Motor neuron (in vitro differentiated cells): ENCODE data around the gene ASIC2. TPM values are rescaled to one million over a fixed set of nuclear protein-coding genes. Genes with fewer than 3 reads are reported as not detected.

Source experiments
- ATAC-seq, 8 experiments: fragments of 200-7000 bp; cut with Tn5 transposase; replicated peaks in 6 of 8; 2 replicates each; pipeline ENCODE4 v1.8.0; 2021; ENCODE audit warnings: mild to moderate bottlenecking in 8 of 8, moderate library complexity in 8 of 8
- H3K27ac ChIP-seq, 2 donors: fragments of 250-450 bp; sonication (Bioruptor Pico); 2 replicates each; pipeline ENCODE4 v1.9.0; 2021; ENCODE audit warnings: antibody characterized with exemption in 2 of 2, mild to moderate bottlenecking in 2 of 2, moderate library complexity in 1 of 2
- H3K4me1 ChIP-seq, 2 donors: fragments of 250-450 bp; sonication (Bioruptor Pico); replicated peaks in 1 of 2; 2 replicates each; pipeline ENCODE4 v1.6.1; 2021; ENCODE audit warnings: antibody characterized with exemption in 2 of 2, mild to moderate bottlenecking in 2 of 2, moderate library complexity in 1 of 2
- H3K4me3 ChIP-seq, 5 donors: fragments of 250-450 bp; sonication (Bioruptor Pico); 2 replicates each; pipeline ENCODE4 v1.9.0; 2021; ENCODE audit warnings: antibody characterized with exemption in 5 of 5, mild to moderate bottlenecking in 5 of 5, moderate library complexity in 4 of 5
- WGBS, 10 experiments: fragments of 450-650 bp; shearing (Covaris generic); methylation state at CpG; one replicate each; pipeline ENCODE4 v1.0.0; 2022; 5-methylcytosine and 5-hydroxymethylcytosine counted together
- in situ Hi-C, 9 experiments: fragments of 400-800 bp; cut with MboI; loops; one replicate each; pipeline ENCODE4 v1.15.0; 2021; ENCODE audit warnings: low sequenced_read_pairs in 9 of 9, low pct_unique_long_range_greater_than_20kb in 2 of 9; ENCODE audit not compliant: unreplicated experiment in 9 of 9
- total RNA-seq, 8 experiments: library from RNA; unstranded; fragments of 300-600 nt; gene quantifications; 2 replicates each; pipeline versions ENCODE4 v1.2.3 to v1.2.4, GENCODE V29; 2022

ASIC2 gene
- total RNA-seq, 8 experiments from 2014 or later, result 0.66 to 8.2 (median 1.8) TPM

DNA sequence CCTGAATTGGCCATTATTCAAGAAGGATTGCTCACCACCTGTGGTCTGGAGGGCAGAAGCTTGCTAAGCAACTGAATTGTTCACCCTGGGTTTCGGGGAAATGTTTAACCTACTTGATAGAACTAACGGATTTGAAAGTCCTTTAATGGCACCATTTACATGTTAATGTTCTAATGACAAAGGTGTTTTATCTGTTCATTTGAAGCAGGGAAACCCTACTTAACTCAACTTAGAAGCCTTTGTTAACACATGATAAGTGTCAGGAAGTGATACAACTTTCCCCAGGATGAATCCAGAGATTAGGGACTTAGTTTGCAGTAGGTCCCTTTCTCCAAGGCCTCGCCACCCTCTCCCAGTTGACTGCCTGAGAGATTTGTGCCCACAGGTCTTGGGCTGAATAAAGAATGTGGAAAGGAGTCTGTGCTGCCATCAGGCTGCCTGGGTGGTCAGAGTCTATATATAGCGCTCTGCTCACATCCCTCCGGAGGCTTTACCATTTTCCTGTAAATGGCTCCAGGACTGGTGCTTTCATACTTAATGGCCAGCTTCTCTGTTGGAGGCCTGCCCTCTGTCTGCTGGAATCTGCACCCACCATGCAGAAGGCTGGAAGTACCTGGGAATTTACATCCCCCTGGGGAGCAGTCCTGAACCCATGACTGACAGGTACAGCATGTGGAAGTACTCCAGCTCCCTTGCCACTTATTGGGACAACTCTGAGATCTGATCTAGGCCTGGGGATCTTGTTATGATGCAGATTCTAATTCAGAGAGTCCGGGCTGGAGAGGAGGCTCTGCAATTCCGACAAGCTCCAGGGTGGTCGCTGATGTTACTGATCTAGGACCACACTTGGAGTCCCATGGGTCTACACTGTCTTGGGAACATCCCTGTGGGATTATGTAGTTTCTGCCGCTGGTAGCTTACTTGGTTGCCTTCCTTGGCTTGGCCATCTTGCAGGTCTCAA lies 99.9 kb downstream of the ASIC2 start:
- in situ Hi-C loops, result no loop called here
- H3K27ac ChIP-seq, result no peak overlapping the region
- no peak overlapping the region for H3K4me3 ChIP-seq

DNA sequence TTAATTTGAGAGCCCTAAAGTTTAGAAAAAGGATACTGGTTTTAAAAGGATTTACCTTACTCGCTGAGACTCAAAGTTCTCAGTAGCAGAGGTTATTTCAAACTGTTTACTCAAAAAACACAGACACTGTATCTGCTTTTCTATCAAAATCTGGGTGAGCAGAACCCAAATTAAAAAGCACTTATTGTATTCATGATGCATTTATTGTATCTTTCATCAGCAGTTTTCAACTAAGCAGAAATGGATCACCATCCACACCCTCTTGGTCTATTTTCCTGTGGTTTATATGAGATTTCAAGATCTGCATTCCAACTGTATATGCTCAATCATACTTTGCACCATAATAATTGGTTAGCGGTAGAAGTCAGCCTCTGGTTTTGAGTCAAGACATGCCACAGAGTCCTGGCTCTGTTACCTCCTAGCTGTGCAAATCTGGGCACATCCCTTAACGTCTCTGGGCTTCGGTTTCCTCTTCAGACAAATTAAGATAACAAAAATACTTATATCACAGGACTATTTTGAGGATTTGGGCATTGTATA lies 109.5 kb downstream of the ASIC2 start:
- 33 to 95% (median 78%) methylated on average over 1 to 4 of the region's 4 CpGs; no CpG with 5 or more reads in 1 of the 10 experiments for WGBS, 10 experiments
- no peak for ATAC-seq
- Histone ChIP-seq H3K4me3 (no peak overlapping the region), H3K4me1 (no peaks in the 10 kb centered on the region), H3K27ac (no peak overlapping the region)
- in situ Hi-C loops, result no loop called here

More for the DNA sequence above, 99.9 kb downstream of the ASIC2 start:
- peak in 4 of 8 experiments; percentile 23 to 58 (median 36) for ATAC-seq
- 14 to 83% (median 43%) methylated on average over 1 to 6 of the region's 9 CpGs; no CpG with 5 or more reads in 2 of the 10 experiments for WGBS, 10 experiments
- no peaks in the 10 kb centered on the region for H3K4me1 ChIP-seq

DNA sequence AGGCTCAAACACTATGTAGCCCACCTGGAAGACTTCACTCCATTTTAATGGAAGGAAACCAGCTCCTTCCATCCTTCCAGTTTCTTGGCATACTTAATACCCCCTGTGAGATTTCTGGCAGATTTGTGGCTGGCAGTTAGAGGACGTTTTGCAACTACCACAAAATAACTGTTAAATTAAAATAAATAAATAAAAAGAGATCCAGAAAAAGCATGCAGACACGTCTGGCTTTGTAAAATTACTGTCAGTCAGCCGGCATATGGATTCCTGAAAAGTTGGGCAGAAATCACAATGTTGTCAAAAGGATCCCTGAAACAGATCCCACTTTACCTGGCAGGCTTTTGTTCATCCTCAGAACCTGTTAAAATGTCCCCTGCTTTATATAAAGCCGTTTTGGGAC lies 113.9 kb downstream of the ASIC2 start:
- in situ Hi-C loops, result no loop called here
- Histone ChIP-seq H3K27ac (no peak overlapping the region), H3K4me3 (no peak overlapping the region), H3K4me1 (no peaks in the 10 kb centered on the region)
- ATAC-seq, result no peak
- WGBS, 10 experiments, result 10 to 77% (median 34%) methylated on average over 1 to 4 of the region's 4 CpGs; no CpG with 5 or more reads in 2 of the 10 experiments

DNA sequence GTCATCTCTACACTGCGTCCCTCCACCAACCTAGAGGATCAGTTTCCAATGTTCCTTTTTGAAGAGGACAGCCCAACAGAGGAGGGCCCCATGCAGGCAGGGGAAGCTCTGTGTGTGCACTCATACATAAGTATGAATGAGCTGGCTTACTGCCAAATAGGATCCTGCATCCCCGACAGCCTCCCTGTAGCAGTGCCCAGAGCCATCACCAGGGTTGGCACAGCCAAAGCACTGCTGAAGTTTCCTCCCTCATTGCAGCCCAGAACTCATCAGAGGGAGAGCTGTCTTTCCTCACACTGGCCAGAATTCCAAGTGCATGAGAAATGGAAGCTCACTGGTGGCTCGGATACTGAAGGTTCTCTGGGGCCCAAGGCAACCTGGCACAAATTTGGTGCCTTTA lies 114.4 kb downstream of the ASIC2 start:
- WGBS, 10 experiments, result 10 to 100% (median 62%) methylated on average over 1 to 3 of the region's 3 CpGs; no CpG with 5 or more reads in 5 of the 10 experiments
- in situ Hi-C loops, result no loop called here

DNA sequence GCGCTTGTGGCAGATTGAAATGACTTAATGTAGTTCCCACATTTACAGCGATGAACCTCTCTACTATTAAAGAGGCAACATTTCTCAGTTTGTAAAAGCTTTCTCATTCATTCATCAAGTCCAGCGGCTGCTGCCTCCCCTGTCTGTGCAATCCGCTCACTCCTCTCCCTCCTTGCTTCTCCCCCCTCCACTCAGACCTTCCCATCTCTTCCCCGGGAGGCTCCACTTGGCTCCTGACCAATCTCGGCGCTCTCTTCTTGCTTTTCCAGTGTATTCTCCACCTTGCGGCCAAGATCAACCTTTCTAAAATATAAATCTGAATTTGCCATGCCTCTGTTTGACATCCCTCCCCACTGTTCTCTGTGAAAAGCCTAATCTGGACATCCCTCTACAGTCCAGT lies 117.5 kb downstream of the ASIC2 start:
- no peak overlapping the region for H3K27ac ChIP-seq
- WGBS, 10 experiments, result 37 to 82% (median 60%) methylated on average over 3 to 8 of the region's 8 CpGs
- H3K4me1 ChIP-seq, result peaks cover 0 to 4% of the 10 kb centered on the region in 2 donors
- no peak overlapping the region for H3K4me3 ChIP-seq
- in situ Hi-C loops, result no loop called here
- ATAC-seq, result peak in 5 of 8 experiments; percentile 21 to 93 (median 77)

More for the DNA sequence above, 114.4 kb downstream of the ASIC2 start:
- no peak overlapping the region for H3K4me3 ChIP-seq
- no peaks in the 10 kb centered on the region for H3K4me1 ChIP-seq
- no peak overlapping the region for H3K27ac ChIP-seq
- ATAC-seq, result peak in 1 of 8 experiments; percentile 37

DNA sequence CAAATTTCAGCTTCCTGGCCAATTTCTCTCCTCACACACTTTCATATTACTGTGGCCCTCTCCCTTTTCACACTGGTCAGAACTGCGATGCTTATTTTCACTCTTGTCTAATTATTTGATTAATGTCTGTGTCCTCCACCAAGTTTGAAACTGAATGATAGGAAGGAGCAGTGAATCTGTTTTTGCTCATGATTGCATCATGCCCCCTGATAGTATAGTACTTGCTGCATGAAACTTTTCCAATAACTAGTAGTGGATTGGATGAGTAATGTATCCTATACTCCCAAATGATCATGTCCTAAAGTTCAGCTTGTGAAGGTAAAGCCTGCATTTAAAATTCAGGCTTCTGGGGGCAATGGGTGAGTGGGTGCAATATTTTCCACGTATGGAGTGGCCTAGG lies 121.2 kb downstream of the ASIC2 start:
- no peak overlapping the region for H3K4me3 ChIP-seq
- peak in 2 of 8 experiments; percentile 13 to 19 for ATAC-seq
- H3K4me1 ChIP-seq, result peaks cover 0 to 4% of the 10 kb centered on the region in 2 donors
- no peak overlapping the region for H3K27ac ChIP-seq
- WGBS, 10 experiments, result 0 to 100% (median 67%) methylated on average over 1 to 2 of the region's 2 CpGs; no CpG with 5 or more reads in 5 of the 10 experiments
- in situ Hi-C loops, result no loop called here

DNA sequence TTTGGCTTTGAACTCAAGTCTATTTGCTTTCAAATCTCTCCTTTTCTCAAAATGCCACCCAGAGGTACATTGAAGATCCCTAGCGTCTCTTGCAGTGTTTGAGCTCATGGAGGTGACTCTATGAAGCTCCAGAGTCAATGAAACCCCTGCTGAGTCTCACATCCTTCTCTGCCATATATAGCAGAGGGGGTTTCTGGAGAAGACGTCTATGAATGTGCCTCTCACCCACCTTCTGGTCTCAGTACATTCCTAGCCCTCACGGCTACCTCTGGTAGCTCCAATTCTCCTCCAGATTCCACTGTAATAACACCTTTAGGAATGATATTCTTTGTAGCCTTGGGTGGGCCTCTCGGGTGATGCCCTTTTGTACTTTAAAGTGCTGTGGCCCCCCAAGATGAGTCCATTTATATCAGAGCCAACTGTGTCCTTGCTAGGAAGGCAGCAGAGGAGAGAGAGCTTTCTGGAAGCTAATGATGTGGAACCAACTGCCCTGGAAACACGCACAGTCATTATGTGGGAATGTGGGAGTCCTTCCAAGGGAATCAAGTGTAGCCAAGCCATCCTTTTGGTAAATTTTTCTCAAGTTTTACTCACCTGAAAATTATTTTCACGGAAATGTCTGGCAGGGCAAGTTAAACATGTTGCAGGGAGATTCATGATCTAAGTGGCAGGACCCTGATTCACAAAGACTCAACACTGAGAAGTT lies 123.4 kb downstream of the ASIC2 start:
- H3K27ac ChIP-seq, result no peak overlapping the region
- no peak overlapping the region for H3K4me3 ChIP-seq
- no peak for ATAC-seq
- WGBS, 10 experiments, result 0 to 90% (median 37%) methylated on average over 1 to 6 of the region's 6 CpGs
- in situ Hi-C loops, result no loop called here
- peaks cover 0 to 8% of the 10 kb centered on the region in 2 donors for H3K4me1 ChIP-seq

DNA sequence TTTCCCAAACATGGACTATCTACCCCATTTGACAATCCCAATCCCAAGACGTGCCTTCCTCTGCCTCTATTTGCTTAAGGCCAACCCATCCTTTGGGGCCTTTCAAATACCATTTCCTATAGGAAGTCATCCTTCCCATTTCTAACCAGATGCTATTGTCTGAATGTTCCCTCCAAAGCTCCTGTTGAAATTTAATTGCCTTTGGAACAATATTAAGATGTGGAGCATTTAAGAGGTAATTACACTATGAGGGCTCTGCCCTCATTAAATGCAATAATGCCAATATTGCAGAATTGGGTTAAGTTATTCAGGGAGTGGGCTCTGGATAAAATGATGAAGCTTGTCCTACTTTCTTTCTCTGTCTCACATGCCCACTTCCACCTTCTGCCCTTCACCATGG lies 125.4 kb downstream of the ASIC2 start:
- no peak overlapping the region for H3K4me3 ChIP-seq
- peaks cover 0 to 14% of the 10 kb centered on the region in 2 donors for H3K4me1 ChIP-seq
- whole genome bisulfite sequencing, 10 experiments, result 30 to 100% (median 63%) methylated on average over 1 of the region's 1 CpG; no CpG with 5 or more reads in 6 of the 10 experiments
- in situ Hi-C loops, result no loop called here
- H3K27ac ChIP-seq, result no peak overlapping the region
- no peak for ATAC-seq

DNA sequence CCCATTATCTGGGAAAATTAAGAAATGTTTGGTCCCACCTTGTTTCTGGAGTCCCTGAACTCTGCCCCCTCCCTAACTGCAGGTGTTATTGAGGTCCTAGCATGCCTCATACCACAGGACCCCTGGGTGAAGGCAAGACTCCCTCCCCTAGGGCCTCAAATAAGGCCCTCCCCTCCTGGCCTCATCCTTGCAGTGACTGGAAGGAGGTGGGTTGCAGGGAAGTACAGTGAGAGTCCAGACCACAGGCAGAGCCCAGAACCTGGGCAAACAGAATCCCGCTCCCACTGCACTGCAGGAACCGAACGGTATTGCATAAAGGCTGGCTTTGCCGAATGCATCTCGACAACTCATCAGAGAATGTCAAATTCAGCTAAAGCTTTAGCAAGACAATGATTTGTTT lies 126.6 kb downstream of the ASIC2 start:
- no peak for ATAC-seq
- in situ Hi-C loops, result no loop called here
- 20 to 92% (median 74%) methylated on average over 1 to 5 of the region's 5 CpGs; no CpG with 5 or more reads in 3 of the 10 experiments for WGBS, 10 experiments
- Histone ChIP-seq H3K4me1 (peaks cover 0 to 10% of the 10 kb centered on the region in 2 donors), H3K4me3 (no peak overlapping the region), H3K27ac (no peak overlapping the region)

DNA sequence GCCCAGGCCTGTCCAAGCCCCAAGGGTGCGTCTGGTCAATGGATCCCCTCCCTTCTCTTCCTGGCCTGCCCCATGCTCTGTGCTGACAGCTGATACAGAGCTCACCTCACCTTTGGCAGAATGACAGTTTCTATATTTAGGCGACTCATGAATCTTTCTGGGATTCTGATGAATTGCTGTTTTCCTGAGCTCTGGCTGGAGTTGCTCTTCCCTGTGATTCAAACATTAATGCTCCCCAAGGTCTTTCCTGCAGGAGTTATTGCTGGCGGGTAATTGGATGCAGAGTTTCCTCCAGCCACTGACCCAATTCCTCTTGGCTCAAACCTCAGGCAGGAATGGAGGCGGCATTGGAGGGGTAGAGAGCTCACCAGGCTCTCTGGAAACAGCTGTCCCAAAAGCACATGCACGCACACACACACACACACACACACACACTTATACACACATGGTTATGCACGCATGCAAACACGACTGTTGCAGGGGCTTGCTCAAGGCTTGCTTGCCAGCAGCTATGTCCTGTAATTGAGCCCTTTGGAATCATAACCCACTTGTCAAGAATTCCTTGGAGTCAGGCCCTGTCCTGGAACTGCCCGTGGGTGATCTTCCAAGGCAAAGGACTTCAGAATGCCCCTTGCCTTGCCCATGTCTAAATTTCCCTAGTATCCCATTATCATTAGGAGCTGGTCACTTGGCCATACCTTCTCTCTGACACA lies 128.8 kb downstream of the ASIC2 start:
- in situ Hi-C loops, result no loop called here
- Histone ChIP-seq H3K4me3 (no peak overlapping the region), H3K27ac (no peak overlapping the region), H3K4me1 (peaks cover 0 to 10% of the 10 kb centered on the region in 2 donors)
- ATAC-seq, result peak in 7 of 8 experiments; percentile 32 to 94 (median 75)
- 0 to 84% (median 35%) methylated on average over 1 to 7 of the region's 8 CpGs; no CpG with 5 or more reads in 3 of the 10 experiments for WGBS, 10 experiments

DNA sequence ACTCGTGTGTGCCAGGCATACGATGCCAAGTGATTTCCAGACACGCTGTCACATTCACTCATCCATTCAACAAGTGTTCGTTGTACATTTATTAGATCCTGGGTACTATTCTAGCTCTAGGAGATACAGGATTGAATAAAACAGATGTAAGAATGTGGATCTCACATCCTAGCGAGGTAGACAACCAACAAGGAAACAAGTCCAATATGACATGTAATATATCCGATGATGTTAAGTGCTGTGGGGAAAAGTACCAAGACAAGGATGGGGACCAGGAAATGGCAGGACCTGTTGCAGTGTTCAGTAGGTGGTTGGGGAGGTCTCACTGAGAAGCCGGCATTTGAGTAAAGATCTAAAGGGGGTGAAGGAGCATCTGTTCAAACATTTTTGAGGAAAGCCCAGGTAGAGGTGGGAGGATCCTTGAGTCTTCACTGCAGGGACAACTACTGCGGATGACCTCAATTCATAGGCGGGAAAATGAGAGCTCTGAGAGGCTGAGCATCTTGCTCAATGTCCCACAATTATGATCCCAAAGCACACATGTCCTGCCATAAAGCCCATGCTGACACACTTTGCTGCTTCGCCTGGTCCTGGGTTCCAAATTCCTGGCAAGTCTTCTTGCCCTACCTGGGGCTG lies 129.4 kb downstream of the ASIC2 start:
- 42 to 100% (median 66%) methylated on average over 1 to 9 of the region's 10 CpGs for WGBS, 10 experiments
- no peak overlapping the region for H3K4me3 ChIP-seq
- no peak overlapping the region for H3K27ac ChIP-seq
- H3K4me1 ChIP-seq, result peaks cover 0 to 10% of the 10 kb centered on the region in 2 donors
- in situ Hi-C loops, result no loop called here
- ATAC-seq, result no peak

DNA sequence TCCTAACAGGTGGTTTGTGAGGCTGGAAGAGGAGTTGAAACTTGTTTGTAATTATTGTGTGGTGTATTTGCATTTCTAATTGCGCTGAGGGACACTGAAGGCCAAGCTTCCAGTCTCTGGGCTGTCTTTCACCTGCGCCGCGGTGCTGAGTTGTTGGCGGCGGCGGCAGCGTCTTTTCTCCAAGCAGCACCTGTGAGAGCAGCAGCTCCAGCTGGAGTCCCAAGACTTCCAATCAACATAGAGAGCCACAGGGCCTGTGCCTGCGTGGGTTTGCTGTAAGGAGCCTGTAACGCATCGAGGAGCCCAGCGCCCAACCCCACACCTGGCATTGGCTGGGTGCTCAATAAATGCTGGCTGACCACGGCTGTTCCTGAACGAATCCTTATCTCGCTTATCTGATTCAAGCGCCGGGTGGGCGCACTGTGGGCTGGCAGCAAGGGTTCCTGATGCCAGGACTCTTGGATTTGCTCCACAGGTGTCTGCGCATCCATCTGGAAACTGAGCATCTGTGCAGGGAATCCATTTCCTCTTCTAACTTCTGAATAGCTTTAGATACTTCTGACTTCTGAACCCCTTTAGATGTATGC lies 138.1 kb downstream of the ASIC2 start:
- no peak for ATAC-seq
- WGBS, 10 experiments, result 58 to 86% (median 71%) methylated on average over 1 to 15 of the region's 19 CpGs; no CpG with 5 or more reads in 1 of the 10 experiments
- in situ Hi-C loops, result no loop called here
- H3K4me1 ChIP-seq, result no peaks in the 10 kb centered on the region
- no peak overlapping the region for H3K4me3 ChIP-seq
- H3K27ac ChIP-seq, result no peak overlapping the region
